ENCODE data around the gene COL4A2.

DNA sequence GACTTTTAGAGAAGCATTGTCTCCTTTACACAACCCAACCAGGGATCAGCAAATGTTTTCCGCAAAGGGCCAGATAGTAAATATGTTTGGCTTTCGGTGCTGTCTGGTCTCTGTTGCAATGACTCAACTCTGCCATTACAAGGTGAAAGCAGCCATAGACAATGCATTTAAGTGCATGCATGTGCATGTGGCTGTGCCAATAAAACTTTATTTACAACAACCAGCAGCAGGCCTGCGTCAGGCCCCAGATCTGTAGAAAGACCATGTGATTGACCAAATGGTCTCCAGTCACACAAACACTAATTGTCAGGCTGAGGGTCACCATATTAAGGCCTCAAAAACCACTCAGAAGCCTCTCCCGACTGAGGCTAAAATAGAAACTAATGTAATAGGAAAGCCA lies 246.3 kb downstream of the COL4A2 start:
- TF ChIP-seq CTCF (IDR thresholded peaks at IDR 0.05; ENCODE audit: low read depth, low read length, missing input control) (no peak), YY1 (IDR thresholded peaks at IDR 0.05) (no peak), RAD21 (IDR thresholded peaks at IDR 0.05) (no peak), TAF1 (conservative IDR thresholded peaks at IDR 0.05) (no peak), GABPA (IDR thresholded peaks at IDR 0.05 in 1 of 2, conservative IDR thresholded peaks at IDR 0.05 in 1 of 2) (no peak), REST (IDR thresholded peaks at IDR 0.05) (no peak), MAX (IDR thresholded peaks at IDR 0.05) (no peak)

Data from liver (tissue), 3 donors.